HEK293 (cell line): ENCODE measurements around the gene DDX39A.

Experiments used
- IKZF3 ChIP-seq: fragments of 450-650 bp; IDR thresholded peaks from 2 replicates; pipeline ENCODE4 v1.5.0; 2018; ENCODE audit warnings: missing biosample characterization, mild to moderate bottlenecking, missing genetic modification characterization, moderate library complexity
- RBAK ChIP-seq: fragments of 450-650 bp; formaldehyde crosslinking; IDR thresholded peaks from 2 replicates; pipeline ENCODE4 v1.5.1; 2016; ENCODE audit warnings: missing biosample characterization, missing genetic modification characterization
- SETDB1 ChIP-seq: IDR thresholded peaks from one replicate; pipeline ENCODE4 v1.6.1; 2017; ENCODE audit warnings: mild to moderate bottlenecking, low read length, moderate library complexity, mixed read lengths; ENCODE audit not compliant: insufficient read length
- ZBTB7A ChIP-seq: fragments of 450-650 bp; formaldehyde crosslinking; IDR thresholded peaks from 2 replicates; pipeline ENCODE4 v1.5.1; 2016; ENCODE audit warnings: low read depth, missing biosample characterization, missing genetic modification characterization
- ZNF140 ChIP-seq: fragments of 450-650 bp; formaldehyde crosslinking; IDR thresholded peaks from 2 replicates; pipeline ENCODE4 v1.5.1; 2016; ENCODE audit warnings: missing biosample characterization, missing genetic modification characterization
- ZNF239 ChIP-seq: fragments of 450-650 bp; formaldehyde crosslinking; IDR thresholded peaks from 2 replicates; pipeline ENCODE4 v1.5.1; 2016; ENCODE audit warnings: missing biosample characterization, missing genetic modification characterization
- ZNF629 ChIP-seq: fragments of 450-650 bp; formaldehyde crosslinking; IDR thresholded peaks from 2 replicates; pipeline ENCODE4 v1.5.1; 2017; ENCODE audit warnings: missing biosample characterization, missing genetic modification characterization
- ZXDB ChIP-seq: fragments of 450-650 bp; formaldehyde crosslinking; IDR thresholded peaks from 2 replicates; pipeline ENCODE4 v1.5.1; 2016; ENCODE audit warnings: missing biosample characterization, missing genetic modification characterization
- TF ChIP-seq, protein P1 (sequence below): fragments of 450-650 bp; formaldehyde crosslinking; IDR thresholded peaks from 2 replicates; pipeline ENCODE4 v1.5.1; 2016; ENCODE audit warnings: missing biosample characterization, missing genetic modification characterization
- TF ChIP-seq, protein P2 (sequence below): fragments of 450-650 bp; formaldehyde crosslinking; IDR thresholded peaks from 2 replicates; pipeline ENCODE4 v1.5.1; 2016; ENCODE audit warnings: missing biosample characterization, missing genetic modification characterization
- TF ChIP-seq, protein P3 (sequence below): IDR thresholded peaks from 2 replicates; pipeline ENCODE4 v1.6.1; 2011; ENCODE audit warnings: mild to moderate bottlenecking, low read depth, low read length, borderline replicate concordance
- TF ChIP-seq, protein P4 (sequence below): fragments of 450-650 bp; formaldehyde crosslinking; IDR thresholded peaks from 2 replicates; pipeline ENCODE4 v1.5.1; 2016; ENCODE audit warnings: missing biosample characterization, missing genetic modification characterization, low read depth

DNA sequence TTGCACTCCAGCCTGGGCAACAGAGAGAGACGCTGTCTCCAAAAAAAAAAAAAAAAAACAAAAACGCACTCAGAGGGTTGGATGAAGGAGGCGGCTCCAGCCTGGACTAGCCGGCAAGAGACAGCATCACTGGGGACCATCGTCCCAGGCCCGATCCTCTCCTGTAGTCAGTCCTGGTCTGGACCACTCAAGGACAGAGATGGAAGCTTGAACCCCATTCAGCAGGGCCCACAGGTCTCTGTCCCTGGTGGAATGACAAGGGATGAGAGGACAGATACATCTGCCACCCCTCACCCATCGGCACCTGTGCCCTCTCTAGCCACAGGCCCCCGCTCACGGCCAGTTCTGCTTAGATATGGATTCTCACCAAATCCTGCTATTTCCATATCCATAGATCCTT lies 23.9 kb downstream of the DDX39A start:
- TF ChIP-seq, protein P1, sequence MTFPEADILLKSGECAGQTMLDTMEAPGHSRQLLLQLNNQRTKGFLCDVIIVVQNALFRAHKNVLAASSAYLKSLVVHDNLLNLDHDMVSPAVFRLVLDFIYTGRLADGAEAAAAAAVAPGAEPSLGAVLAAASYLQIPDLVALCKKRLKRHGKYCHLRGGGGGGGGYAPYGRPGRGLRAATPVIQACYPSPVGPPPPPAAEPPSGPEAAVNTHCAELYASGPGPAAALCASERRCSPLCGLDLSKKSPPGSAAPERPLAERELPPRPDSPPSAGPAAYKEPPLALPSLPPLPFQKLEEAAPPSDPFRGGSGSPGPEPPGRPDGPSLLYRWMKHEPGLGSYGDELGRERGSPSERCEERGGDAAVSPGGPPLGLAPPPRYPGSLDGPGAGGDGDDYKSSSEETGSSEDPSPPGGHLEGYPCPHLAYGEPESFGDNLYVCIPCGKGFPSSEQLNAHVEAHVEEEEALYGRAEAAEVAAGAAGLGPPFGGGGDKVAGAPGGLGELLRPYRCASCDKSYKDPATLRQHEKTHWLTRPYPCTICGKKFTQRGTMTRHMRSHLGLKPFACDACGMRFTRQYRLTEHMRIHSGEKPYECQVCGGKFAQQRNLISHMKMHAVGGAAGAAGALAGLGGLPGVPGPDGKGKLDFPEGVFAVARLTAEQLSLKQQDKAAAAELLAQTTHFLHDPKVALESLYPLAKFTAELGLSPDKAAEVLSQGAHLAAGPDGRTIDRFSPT: no peak
- TF ChIP-seq, protein P2, sequence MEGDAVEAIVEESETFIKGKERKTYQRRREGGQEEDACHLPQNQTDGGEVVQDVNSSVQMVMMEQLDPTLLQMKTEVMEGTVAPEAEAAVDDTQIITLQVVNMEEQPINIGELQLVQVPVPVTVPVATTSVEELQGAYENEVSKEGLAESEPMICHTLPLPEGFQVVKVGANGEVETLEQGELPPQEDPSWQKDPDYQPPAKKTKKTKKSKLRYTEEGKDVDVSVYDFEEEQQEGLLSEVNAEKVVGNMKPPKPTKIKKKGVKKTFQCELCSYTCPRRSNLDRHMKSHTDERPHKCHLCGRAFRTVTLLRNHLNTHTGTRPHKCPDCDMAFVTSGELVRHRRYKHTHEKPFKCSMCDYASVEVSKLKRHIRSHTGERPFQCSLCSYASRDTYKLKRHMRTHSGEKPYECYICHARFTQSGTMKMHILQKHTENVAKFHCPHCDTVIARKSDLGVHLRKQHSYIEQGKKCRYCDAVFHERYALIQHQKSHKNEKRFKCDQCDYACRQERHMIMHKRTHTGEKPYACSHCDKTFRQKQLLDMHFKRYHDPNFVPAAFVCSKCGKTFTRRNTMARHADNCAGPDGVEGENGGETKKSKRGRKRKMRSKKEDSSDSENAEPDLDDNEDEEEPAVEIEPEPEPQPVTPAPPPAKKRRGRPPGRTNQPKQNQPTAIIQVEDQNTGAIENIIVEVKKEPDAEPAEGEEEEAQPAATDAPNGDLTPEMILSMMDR (tag by site-specific recombination): no peak
- no peak for TF ChIP-seq SETDB1
- TF ChIP-seq, protein P3, sequence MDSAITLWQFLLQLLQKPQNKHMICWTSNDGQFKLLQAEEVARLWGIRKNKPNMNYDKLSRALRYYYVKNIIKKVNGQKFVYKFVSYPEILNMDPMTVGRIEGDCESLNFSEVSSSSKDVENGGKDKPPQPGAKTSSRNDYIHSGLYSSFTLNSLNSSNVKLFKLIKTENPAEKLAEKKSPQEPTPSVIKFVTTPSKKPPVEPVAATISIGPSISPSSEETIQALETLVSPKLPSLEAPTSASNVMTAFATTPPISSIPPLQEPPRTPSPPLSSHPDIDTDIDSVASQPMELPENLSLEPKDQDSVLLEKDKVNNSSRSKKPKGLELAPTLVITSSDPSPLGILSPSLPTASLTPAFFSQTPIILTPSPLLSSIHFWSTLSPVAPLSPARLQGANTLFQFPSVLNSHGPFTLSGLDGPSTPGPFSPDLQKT: no peak
- TF ChIP-seq, protein P4, sequence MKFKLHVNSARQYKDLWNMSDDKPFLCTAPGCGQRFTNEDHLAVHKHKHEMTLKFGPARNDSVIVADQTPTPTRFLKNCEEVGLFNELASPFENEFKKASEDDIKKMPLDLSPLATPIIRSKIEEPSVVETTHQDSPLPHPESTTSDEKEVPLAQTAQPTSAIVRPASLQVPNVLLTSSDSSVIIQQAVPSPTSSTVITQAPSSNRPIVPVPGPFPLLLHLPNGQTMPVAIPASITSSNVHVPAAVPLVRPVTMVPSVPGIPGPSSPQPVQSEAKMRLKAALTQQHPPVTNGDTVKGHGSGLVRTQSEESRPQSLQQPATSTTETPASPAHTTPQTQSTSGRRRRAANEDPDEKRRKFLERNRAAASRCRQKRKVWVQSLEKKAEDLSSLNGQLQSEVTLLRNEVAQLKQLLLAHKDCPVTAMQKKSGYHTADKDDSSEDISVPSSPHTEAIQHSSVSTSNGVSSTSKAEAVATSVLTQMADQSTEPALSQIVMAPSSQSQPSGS (tag by site-specific recombination): no peak
- TF ChIP-seq ZBTB7A (tag by site-specific recombination): no peak
- no peak for TF ChIP-seq ZNF239 (tag by site-specific recombination)
- TF ChIP-seq ZNF140 (tag by site-specific recombination): no peak
- no peak for TF ChIP-seq ZXDB (tag by site-specific recombination)
- TF ChIP-seq RBAK (tag by site-specific recombination): no peak
- TF ChIP-seq IKZF3 (tag by site-specific recombination): no peak
- TF ChIP-seq ZNF629: no peak
